Adipose tissue (tissue), 3 donors: ENCODE measurements around the gene PGLYRP2. TPM values are rescaled to one million over a fixed set of nuclear protein-coding genes. Genes with fewer than 3 reads are reported as not detected.
"Not testable (repeated sequence)": the region's sequence is repeated elsewhere in the genome, so short reads cannot be mapped to it uniquely, and the experiment has no call there.

Experiments
- H3K27ac ChIP-seq: one replicate; pipeline ENCODE4 v1.5.1; 2013; ENCODE audit warnings: low read depth, low read length
- WGBS, 3 donors: extraction: QIAGEN DNeasy Blood & Tissue Kit; methylation state at CpG; one replicate each; pipeline ENCODE4 v1.1.7; 2013; 5-methylcytosine and 5-hydroxymethylcytosine counted together
- polyA plus RNA-seq, 3 donors: library from polyadenylated mRNA; stranded (reverse); fragments of 200-250 nt; gene quantifications; one replicate each; pipeline ENCODE4 v1.2.3, GENCODE V29; 2013
- donor health status: healthy with polysubstance abuse.
- donor health status: Bipolar disorder and iron deficiency.
- donor health status: healthy.

The PGLYRP2 gene
- under 1 TPM in 1 of 3 donors, not detected in 2; 0.06 TPM for polyA plus RNA-seq

DNA sequence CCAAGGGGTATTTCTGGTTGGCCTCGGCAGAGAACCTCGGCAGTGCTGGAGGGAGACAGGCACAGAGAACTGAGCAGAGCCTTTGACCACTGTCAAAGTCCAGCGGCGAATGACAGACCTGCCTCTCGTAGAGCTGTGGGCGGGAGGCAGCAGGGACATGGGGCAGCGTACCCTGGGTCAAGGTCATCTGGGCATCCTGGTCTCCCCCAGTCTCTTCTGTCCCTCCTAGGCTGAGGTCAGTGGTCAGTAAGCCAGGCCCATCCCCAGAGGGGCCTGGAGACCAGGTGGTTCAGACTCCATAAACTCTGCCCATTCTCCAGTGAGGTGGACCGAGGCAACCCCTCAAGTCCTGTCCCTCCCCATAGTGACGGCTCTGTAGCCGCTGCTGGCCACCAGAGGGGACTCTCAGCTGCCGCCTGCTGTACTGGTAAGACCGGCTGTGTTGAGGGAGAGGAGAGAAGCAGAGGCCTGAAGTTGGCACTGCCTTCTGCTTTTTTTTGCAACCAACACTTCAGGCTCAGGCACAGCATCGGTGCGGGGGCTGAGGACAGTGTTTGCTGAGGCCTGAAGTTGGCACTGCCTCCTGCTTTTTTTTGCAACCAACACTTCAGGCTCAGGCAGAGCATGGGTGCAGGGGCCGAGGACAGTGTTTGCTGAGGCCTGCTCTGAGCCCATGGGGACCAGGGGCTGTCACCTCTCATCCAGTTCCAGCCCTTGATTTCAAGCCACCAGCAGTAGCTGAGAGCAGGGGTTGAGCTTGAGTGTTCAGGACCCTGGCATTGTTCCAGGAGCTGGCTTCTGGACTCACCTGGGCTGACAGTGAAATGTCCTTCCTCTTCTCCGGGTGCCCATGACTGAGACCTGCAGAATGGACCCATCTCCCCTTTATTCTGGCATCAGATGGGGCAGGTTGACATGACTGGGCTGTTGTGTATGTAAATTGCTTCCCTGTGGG lies at the start of gene PGLYRP2:
TSS of gene PGLYRP2 (minus strand) at position 111 of the 955 bp plus-strand sequence. CDS start 130 bp downstream, outside the sequence.
- no peak within 1 kb of the TSS for H3K27ac ChIP-seq
- 49 to 60% (median 57%) methylated on average over 16 of the region's 16 CpGs for WGBS, 3 donors

DNA sequence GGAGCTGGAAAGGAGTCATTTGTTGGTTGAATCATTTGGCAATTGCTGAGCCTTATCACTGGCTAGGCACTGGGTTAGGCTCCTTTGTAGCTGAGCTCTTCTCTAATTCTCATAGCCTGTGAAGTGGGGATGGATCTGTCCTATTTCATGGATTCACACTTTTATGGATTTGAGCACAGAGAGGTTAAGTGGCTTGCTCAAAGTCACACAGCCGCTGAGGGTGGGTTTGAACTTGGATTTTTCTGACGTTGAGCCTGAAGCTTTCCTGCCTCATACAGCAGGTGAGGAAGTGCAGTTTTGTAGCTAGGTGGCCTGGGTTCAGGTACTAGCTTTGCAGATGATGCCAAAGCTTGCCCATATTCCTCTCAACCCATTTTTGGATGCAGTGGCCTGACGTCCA lies 48.4 kb upstream of the PGLYRP2 start:
- 57 to 71% (median 70%) methylated on average over 3 of the region's 3 CpGs for WGBS, 3 donors

GRCh38 chr19:15526408-15526807 lies 47.1 kb upstream of the PGLYRP2 start:
- H3K27ac ChIP-seq = no peak overlapping the region
- WGBS, 3 donors = 72 to 78% (median 76%) methylated on average over 2 of the region's 2 CpGs

More for the DNA sequence above, 48.4 kb upstream of the PGLYRP2 start:
- H3K27ac ChIP-seq = no peak overlapping the region

DNA sequence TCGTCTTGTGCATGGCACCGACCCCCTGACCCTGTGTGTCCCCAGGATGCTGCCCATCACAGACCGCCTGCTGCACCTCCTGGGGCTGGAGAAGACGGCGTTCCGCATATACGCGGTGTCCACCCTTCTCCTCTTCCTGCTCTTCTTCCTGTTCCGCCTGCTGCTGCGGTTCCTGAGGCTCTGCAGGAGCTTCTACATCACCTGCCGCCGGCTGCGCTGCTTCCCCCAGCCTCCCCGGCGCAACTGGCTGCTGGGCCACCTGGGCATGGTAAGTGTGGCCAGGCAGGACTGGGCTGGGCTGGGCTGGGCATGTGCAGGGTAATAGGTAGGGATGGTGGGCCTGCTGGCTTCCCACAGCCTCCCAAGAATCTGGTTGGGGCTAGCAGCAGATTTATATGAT lies 46.0 kb upstream of the PGLYRP2 start:
- H3K27ac ChIP-seq = no peak overlapping the region
- 81 to 87% (median 82%) methylated on average over 15 of the region's 15 CpGs for WGBS, 3 donors

DNA sequence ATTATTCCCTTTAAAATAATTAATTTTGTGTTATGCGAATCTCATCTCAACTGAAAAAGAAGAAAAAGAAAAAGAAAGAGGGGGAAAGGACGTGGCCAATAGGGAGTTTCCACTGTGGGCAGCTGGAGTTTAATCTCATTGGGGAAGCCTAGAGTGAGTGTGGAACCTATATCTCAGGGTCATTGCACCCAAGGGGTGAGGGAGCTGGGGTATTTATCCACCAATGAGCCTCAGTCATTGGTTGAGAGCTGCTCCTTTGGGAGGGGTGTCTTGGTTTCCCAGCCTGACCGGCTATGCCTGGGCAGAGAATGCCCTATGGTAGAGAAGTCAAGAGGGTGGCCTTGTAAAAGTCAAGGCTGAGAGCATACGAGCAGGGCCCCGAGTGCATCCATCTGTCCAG lies 45.5 kb upstream of the PGLYRP2 start:
- H3K27ac ChIP-seq = no peak overlapping the region
- 73 to 86% (median 76%) methylated on average over 5 of the region's 5 CpGs for WGBS, 3 donors

DNA sequence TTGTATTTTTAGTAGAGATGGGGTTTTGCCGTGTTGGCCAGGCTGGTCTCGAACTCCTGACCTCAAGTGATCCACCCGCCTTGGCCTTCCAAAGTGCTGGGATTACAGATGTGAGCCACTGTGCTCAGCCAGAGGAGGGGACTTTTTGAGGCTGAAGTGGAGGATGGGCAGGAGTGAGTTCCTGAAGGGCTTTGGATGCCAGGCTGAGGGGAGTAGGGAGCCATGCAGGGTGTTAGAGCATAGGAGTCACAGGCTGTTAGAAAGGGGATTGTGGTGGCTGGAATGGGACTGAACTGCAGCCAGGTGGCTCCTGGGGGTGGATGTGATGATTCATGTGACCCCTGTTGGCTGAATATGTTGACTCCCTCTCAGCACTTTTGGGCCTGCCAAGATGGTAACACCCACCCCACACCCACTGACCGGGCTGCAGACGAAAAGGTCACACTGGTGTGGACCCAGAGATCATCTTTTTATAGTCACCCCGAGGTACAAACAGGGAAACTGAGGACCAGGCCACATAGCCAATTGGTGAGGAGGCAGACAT lies 40.2 kb upstream of the PGLYRP2 start:
- no peak overlapping the region for H3K27ac ChIP-seq
- WGBS, 3 donors = 69 to 84% (median 73%) methylated on average over 6 of the region's 6 CpGs

DNA sequence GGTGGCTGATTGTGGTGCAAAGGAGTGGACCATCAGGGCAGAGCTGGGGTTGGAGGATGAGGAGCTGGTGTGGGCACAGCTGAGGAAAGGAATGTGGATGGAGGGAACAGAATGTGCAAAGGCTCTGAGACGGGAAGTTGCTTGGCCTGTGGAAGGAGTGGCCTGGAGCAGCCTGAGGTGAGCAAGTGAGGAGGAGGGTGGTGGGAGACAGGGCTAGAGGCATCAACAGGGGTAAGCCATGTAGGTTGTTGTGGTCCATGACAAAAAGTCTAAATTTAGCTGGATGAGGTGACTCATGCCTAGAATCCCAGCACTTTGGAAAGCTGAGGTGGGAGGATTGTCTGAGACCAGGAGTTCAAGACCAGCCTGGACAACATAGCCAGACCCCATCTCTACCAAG lies 38.5 kb upstream of the PGLYRP2 start:
- 75 to 87% (median 80%) methylated on average over 1 of the region's 1 CpG for WGBS, 3 donors
- H3K27ac ChIP-seq = no peak overlapping the region

- H3K27ac ChIP-seq = no peak overlapping the region
- 73 to 93% (median 89%) methylated on average over 3 of the region's 3 CpGs for WGBS, 3 donors
These were observed 37.1 kb upstream of the PGLYRP2 start for GRCh38 chr19:15516363-15516762.

DNA sequence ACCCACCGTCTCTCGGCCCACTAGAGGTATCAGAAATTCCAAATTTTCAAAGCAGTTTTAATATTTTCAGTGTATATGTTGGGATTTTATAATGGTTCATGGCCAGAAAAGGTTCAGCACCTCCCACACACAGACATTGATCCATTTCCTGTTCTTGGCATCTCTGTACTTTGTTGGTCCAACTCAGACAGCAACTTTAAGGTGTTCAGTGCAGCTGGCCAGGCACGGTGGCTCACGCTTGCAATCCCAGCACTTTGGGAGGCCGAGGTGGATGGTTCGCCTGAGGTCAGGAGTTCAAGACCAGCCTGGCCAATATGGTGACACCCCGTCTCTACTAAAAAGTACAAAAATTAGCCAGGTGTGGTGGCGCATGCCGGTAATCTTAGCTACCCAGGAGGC lies 35.9 kb upstream of the PGLYRP2 start:
- not testable (repeated sequence) for H3K27ac ChIP-seq
- WGBS, 3 donors = 85 to 87% (median 87%) methylated on average over 9 of the region's 9 CpGs

GRCh38 chr19:15511671-15512424 lies 32.5 kb upstream of the PGLYRP2 start:
- WGBS, 3 donors = 84 to 95% (median 90%) methylated on average over 19 of the region's 19 CpGs
- no peak overlapping the region for H3K27ac ChIP-seq

GRCh38 chr19:15508035-15508710 lies 28.9 kb upstream of the PGLYRP2 start, which contains the start of gene CYP4F22:
Gene CYP4F22 (plus strand): TSS chr19:15508525. CDS start chr19:15525337, 16,812 bp downstream.
- 3 to 7% (median 5%) methylated on average over 38 to 52 of the region's 52 CpGs for WGBS, 3 donors

DNA sequence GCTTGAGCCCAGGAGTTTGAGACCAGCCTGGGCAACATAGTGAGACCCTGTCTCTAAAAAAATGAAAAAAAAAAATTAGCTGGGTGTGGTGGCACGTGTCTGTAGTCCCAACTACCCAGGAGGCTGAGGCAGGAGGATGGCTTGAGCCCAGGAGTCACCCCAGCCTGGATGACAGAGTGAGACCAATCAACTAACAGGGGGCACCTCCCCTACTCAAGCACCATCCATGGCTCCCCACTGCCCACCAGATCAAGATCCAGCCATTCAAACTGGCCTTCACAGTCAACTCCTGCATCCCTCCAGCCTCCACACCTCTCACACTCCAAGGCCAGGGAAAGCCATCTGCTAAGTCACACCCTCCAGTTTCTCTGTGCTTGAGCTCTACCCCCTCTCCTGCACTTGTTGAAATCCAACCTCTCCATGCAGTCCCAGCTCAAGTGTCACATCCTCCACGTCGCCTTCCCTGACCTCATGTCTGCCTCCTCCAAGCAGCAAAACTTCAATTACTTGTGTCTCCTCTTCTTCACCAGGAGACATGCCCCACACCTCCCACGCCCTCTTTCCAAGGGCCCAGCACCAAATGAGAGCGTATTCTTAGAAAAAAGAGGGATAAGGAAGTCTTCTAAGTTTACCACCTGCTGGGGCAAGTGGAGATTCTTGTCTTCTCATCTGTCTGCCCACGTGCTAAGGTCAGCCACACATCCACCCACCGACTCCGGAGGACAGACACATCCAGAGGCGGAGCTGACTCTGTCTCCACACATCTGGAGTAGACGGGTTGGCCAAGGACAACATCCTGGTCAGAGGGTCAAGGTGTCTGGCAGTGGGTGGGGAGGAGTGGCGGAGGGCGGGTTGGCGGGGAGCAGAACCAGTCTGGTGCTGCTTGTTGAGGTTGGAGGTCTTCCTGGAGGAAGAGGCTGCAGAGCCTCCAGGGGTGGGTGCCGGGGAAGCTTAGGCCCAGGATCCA lies 28.1 kb upstream of the PGLYRP2 start:
- 60 to 67% (median 61%) methylated on average over 14 of the region's 14 CpGs for WGBS, 3 donors
- no peak overlapping the region for H3K27ac ChIP-seq

More at GRCh38 chr19:15508035-15508710, 28.9 kb upstream of the PGLYRP2 start, which contains the start of gene CYP4F22:
- no peak within 1 kb of the TSS for H3K27ac ChIP-seq

DNA sequence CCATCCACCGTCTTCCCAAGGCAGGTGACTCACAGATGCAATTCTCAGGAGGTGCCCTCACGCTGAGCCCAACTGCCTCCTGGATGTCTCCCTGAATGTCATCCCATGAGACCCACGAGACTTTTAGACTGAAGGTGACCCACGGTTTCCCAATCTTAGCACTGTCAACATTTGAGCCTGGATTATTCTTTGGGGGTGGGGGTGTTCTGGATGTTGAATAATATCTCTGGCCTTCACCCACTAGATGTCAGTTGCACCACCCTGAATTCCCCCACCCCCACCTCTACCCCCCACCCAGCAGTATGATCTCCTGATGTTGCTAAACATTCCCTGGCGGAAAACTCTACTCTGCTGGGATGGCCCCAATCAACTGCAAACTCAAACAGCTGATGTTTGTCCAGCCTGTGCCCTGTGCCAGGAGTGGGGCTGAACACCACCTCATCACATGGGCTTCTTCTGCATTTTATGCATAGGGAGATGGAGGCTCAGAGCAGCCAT lies 26.8 kb upstream of the PGLYRP2 start:
- no peak overlapping the region for H3K27ac ChIP-seq
- WGBS, 3 donors = 54 to 75% (median 70%) methylated on average over 5 of the region's 5 CpGs

DNA sequence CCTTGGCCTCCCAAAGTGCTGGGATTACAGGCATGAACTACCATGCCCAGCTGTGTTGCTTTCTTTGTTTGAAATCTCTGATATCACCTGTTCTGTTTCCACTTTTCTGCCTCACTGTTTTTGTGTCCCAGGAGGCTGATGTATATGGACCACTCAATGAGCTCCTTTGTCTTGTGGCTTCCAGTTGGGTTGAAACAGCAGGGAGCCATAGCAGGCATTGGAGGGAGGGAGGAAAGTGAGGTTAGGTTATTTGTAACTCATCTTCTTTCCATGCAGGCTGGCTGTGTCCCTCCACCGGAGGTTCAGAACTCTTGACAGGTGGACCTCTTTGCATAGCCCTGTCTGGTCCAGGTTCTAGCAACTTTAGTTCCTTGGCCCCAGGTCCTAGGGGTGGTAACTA lies 23.0 kb upstream of the PGLYRP2 start:
- WGBS, 3 donors = 26 to 70% (median 47%) methylated on average over 1 of the region's 1 CpG
- no peak overlapping the region for H3K27ac ChIP-seq

DNA sequence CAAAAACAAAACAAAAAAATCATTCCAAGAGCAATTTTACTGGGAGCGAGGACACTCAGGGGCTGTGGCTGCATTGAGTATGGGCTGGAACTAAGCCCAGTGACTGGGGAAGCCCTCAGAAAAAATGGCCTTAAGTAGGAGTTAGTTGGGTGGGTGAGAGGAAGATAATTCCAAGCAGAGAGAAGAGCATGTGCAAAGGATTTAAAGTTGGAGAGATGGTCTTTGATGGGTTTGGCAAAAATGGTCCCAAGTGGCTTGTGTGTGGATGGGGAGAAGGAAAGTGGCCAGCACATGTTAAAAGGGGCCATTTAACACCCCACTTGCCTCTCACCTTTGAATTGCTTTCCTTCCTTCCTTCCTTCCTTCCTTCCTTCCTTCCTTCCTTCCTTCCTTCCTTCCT lies 22.3 kb upstream of the PGLYRP2 start:
- WGBS, 3 donors = 51 to 88% (median 62%) methylated on average over 1 of the region's 1 CpG
- H3K27ac ChIP-seq = no peak overlapping the region

- 60 to 69% (median 64%) methylated on average over 6 of the region's 6 CpGs for WGBS, 3 donors
- H3K27ac ChIP-seq = no peak overlapping the region
These were observed 19.6 kb upstream of the PGLYRP2 start for GRCh38 chr19:15498910-15499309.
